ENCODE measurements around the gene CREB5. TPM values are rescaled to one million over a fixed set of nuclear protein-coding genes. Genes with fewer than 3 reads are reported as not detected.

Gene CREB5
- total and polyA plus RNA-seq, 2 donors (not counting 3 experiments of a cell fraction or from before 2014, with no cell fraction given): 19.6 to 28.4 TPM

DNA sequence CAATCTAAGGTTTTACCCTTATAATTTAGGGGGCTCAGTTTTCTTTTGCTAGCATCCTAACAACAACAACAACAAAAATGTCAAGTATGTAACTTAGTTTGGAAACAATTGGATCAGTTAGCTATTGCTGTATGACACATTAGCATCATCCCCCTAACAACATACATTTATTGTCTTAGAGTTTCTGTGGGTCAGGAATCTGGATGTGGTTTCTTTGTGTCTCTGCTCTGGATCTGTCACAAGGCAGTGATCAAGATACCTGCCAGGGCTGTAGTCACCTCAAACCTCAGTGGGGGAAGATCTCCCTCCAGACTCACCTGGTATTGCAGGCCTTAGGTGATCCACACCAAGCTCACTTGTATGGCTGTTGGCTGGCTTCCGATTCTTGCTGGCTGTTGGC lies 18.3 kb downstream of the CREB5 start:
- ChIA-PET POLR2A (no interaction called here), CTCF (no interaction called here)
- intact Hi-C loops (cut with micrococcal nuclease) (no loop called here), dilution Hi-C loops (cut with MboI; ENCODE audit: extremely low pct_ligation_motif_present, low sequenced_read_pairs) (no loop called here)
- Histone ChIP-seq H3K9me1 (replicated peaks; ENCODE audit: control insufficient read depth, extremely low read depth, insufficient read depth, low read length) (no peaks in the 10 kb centered on the region), H3K9me3 (replicated peaks; ENCODE audit: control insufficient read depth, insufficient read depth, low read length) (no peaks in the 10 kb centered on the region), H3K27ac (ENCODE audit: insufficient read depth, low read depth, low read length) (no peak overlapping the region), H3K36me3 (ENCODE audit: control insufficient read depth in 2 of 2, extremely low read depth in 1 of 2, insufficient read depth in 2 of 2, low read length in 2 of 2) (no peaks in the 10 kb centered on the region), H3K4me1 (ENCODE audit: control insufficient read depth, extremely low read depth, insufficient read depth, low read length) (no peaks in the 10 kb centered on the region), H3K27me3 (ENCODE audit: control insufficient read depth in 2 of 2, insufficient read depth in 2 of 2, low read length in 2 of 2) (peaks cover 0 to 6% of the 10 kb centered on the region in 2 experiments), H3K79me2 (ENCODE audit: control insufficient read depth, insufficient read depth, low read length) (no peaks in the 10 kb centered on the region), H3K4me3 (replicated peaks in 1 of 3; ENCODE audit: insufficient read depth in 1 of 3, low read depth in 1 of 3, low read length in 3 of 3) (no peak overlapping the region), H3K4me2 (ENCODE audit: insufficient read depth, low read length) (no peak overlapping the region), H2AFZ (ENCODE audit: low read depth, low read length) (no peak overlapping the region), H4K20me1 (replicated peaks; ENCODE audit: control insufficient read depth, extremely low read depth, insufficient read depth, low read length) (no peaks in the 10 kb centered on the region), H3K9ac (replicated peaks; ENCODE audit: extremely low read depth, insufficient read depth, low read length) (no peak overlapping the region)
- no TSS peak for BruUV-seq (replicated peaks)
- DNase-seq (ENCODE audit: low read depth, low spot score): no peak
- no peak for FAIRE-seq
- TF ChIP-seq POLR2A (IDR thresholded peaks at IDR 0.05; ENCODE audit: low read depth, low read length) (no peak), GATA2 (IDR thresholded peaks at IDR 0.05; ENCODE audit: insufficient read depth, insufficient read length, low read depth, low read length) (no peak), FOS (IDR thresholded peaks at IDR 0.05; ENCODE audit: borderline replicate concordance, insufficient read depth, low read length) (no peak), POLR2AphosphoS5 (IDR thresholded peaks at IDR 0.05; ENCODE audit: insufficient read depth, low read depth, low read length) (no peak), MAX (IDR thresholded peaks at IDR 0.05; ENCODE audit: insufficient read depth, insufficient read length) (no peak), JUN (IDR thresholded peaks at IDR 0.05; ENCODE audit: borderline replicate concordance, insufficient read depth, insufficient read length, low read depth) (no peak), CTCF (IDR thresholded peaks at IDR 0.05; ENCODE audit: extremely low read depth in 1 of 2, insufficient read depth in 1 of 2, low read depth in 1 of 2, low read length in 2 of 2) (no peak), MYC (IDR thresholded peaks at IDR 0.05; ENCODE audit: low read depth, low read length) (no peak)

Data from endothelial cell of umbilical vein (primary cell).